HepG2 (cell line): ENCODE data around the gene IRF4. TPM values are rescaled to one million over a fixed set of nuclear protein-coding genes. Genes with fewer than 3 reads are reported as not detected.

Experiments used
- ATAC-seq: fragments of 200-7000 bp; cut with Tn5 transposase; 3 replicates; pipeline ENCODE4 v1.9.1; 2020; ENCODE audit warnings: mild to moderate bottlenecking, moderate library complexity
- BruUV-seq: library from RNA; stranded (reverse); fragments of 400-500 nt; replicated peaks from 2 replicates; lab custom pipeline; 2021; lab: Mats Ljungman, UMichigan
- CTCF ChIA-PET: fragments of 300-600 bp; formaldehyde crosslinking; extraction: SDS; loops from one replicate; lab custom pipeline; 2021; ENCODE audit warnings: low total read pairs, inconsistent platforms, low intra/inter-chr PET ratio; lab: Yijun Ruan, JAX
- POLR2A ChIA-PET: fragments of 350-600 bp; sonication (Branson Sonifier 250); formaldehyde crosslinking; loops from one replicate; lab custom pipeline; 2020; ENCODE audit warnings: antibody characterized with exemption, inconsistent platforms; lab: Yijun Ruan, JAX
- DNase-seq: peaks from one replicate; pipeline ENCODE4 v3.0.0-alpha.2; 2015; ENCODE audit warnings: low spot score
- FAIRE-seq: peaks from 3 replicates; lab custom pipeline; 2011; peaks lifted over from hg19 to GRCh38; lab: Jason Lieb, UNC
- H2AFZ ChIP-seq: one replicate; pipeline ENCODE4 v1.6.1; 2011; ENCODE audit warnings: low read length, inconsistent platforms
- H3K27ac ChIP-seq: fragments of 300-600 bp; 3 replicates; pipeline ENCODE4 v1.8.0; 2011; ENCODE audit warnings: mixed run types, mild to moderate bottlenecking, mixed read lengths, low read length, inconsistent platforms; ENCODE audit not compliant: insufficient read depth; ENCODE audit errors: extremely low read length
- H3K27me3 ChIP-seq, 2 experiments: fragments of 200-600 bp in 1 of 2; 2 replicates in 1 of 2; 3 replicates in 1 of 2; pipeline versions ENCODE4 v1.6.0 to v1.8.0; 2011; ENCODE audit warnings: low read length in 2 of 2, mild to moderate bottlenecking in 2 of 2, moderate library complexity in 2 of 2, inconsistent platforms in 1 of 2; ENCODE audit not compliant: insufficient read depth in 2 of 2, control insufficient read depth in 1 of 2
- H3K36me3 ChIP-seq, 2 experiments: fragments of 200-600 bp in 1 of 2; replicated peaks in 1 of 2; 2 replicates in 1 of 2; 3 replicates in 1 of 2; pipeline versions ENCODE4 v1.5.1 to v1.8.0; 2011; ENCODE audit warnings: low read length in 2 of 2, inconsistent platforms in 1 of 2; ENCODE audit not compliant: insufficient read depth in 2 of 2, control insufficient read depth in 1 of 2
- H3K4me1 ChIP-seq: 2 replicates; pipeline ENCODE4 v1.5.1; 2012; ENCODE audit warnings: low read length, inconsistent platforms; ENCODE audit not compliant: insufficient read depth
- H3K4me2 ChIP-seq: 2 replicates; pipeline ENCODE4 v1.6.0; 2011; ENCODE audit warnings: low read depth, low read length, inconsistent platforms
- H3K4me3 ChIP-seq, 3 experiments: fragments of 200-600 bp in 1 of 3; sonication (generic), shearing (Covaris generic) in 1 of 3; replicated peaks in 1 of 3; 2 replicates each; pipeline ENCODE4 v1.5.1; 2011 to 2016; ENCODE audit warnings: low read length in 3 of 3, inconsistent platforms in 2 of 3, low read depth in 2 of 3, mild to moderate bottlenecking in 2 of 3, control low read depth in 1 of 3, mixed read lengths in 1 of 3; ENCODE audit not compliant: insufficient read depth in 1 of 3
- H3K79me2 ChIP-seq: one replicate; pipeline ENCODE4 v1.6.1; 2011; ENCODE audit warnings: low read length, inconsistent platforms; ENCODE audit not compliant: insufficient read depth
- H3K9ac ChIP-seq: 2 replicates; pipeline ENCODE4 v1.6.0; 2011; ENCODE audit warnings: mild to moderate bottlenecking, low read depth, low read length, inconsistent platforms; ENCODE audit not compliant: insufficient read depth
- H3K9me3 ChIP-seq: 2 replicates; pipeline ENCODE4 v1.5.1; 2012; ENCODE audit warnings: mild to moderate bottlenecking, low read length
- H4K20me1 ChIP-seq: 2 replicates; pipeline ENCODE4 v1.6.0; 2011; ENCODE audit warnings: inconsistent platforms, mild to moderate bottlenecking, low read length, moderate library complexity; ENCODE audit not compliant: insufficient read depth
- DNMT1 ChIP-seq: sonication (generic); formaldehyde crosslinking; IDR thresholded peaks from 2 replicates; pipeline ENCODE4 v1.5.1; 2020; ENCODE audit warnings: mild to moderate bottlenecking, missing genetic modification reagents
- DR1 ChIP-seq: sonication (generic); formaldehyde crosslinking; IDR thresholded peaks from 2 replicates; pipeline ENCODE4 v1.8.0; 2021; ENCODE audit warnings: mild to moderate bottlenecking, missing genetic modification reagents, inconsistent platforms
- HDAC6 ChIP-seq: fragments of 200-600 bp; sonication (generic); IDR thresholded peaks from 2 replicates; pipeline ENCODE4 v1.7.0; 2017; ENCODE audit warnings: mild to moderate bottlenecking, antibody characterized with exemption, low read length, low read depth
- ISL2 ChIP-seq: sonication (generic); formaldehyde crosslinking; IDR thresholded peaks from 2 replicates; pipeline ENCODE4 v1.5.0; 2020; ENCODE audit warnings: missing genetic modification reagents
- MZF1 ChIP-seq: sonication (generic); formaldehyde crosslinking; IDR thresholded peaks from 2 replicates; pipeline ENCODE4 v1.8.1; 2023; ENCODE audit warnings: mild to moderate bottlenecking, missing genetic modification reagents, borderline replicate concordance
- NFIB ChIP-seq: sonication (generic); formaldehyde crosslinking; IDR thresholded peaks from 2 replicates; pipeline ENCODE4 v1.9.0; 2021; ENCODE audit warnings: missing genetic modification reagents, mild to moderate bottlenecking, borderline replicate concordance
- PRPF4 ChIP-seq: fragments of 200-400 bp; formaldehyde crosslinking; IDR thresholded peaks from 2 replicates; pipeline ENCODE4 v1.6.1; 2016; ENCODE audit warnings: low read length, low read depth; ENCODE audit not compliant: poor library complexity, severe bottlenecking
- SMARCC2 ChIP-seq: fragments of 450-650 bp; IDR thresholded peaks from 2 replicates; pipeline ENCODE4 v1.6.1; 2017; ENCODE audit warnings: antibody characterized with exemption, mild to moderate bottlenecking
- SP1 ChIP-seq, 2 experiments: fragments of 450-650 bp in 1 of 2; sonication (generic) in 1 of 2; formaldehyde crosslinking in 1 of 2; IDR thresholded peaks; 2 replicates each; pipeline versions ENCODE4 v1.4.0 to v1.6.1; 2016 to 2020; ENCODE audit warnings: missing genetic modification reagents in 1 of 2
- SP5 ChIP-seq: IDR thresholded peaks from 2 replicates; pipeline ENCODE4 v1.6.1; 2016; ENCODE audit warnings: low read depth, borderline replicate concordance
- ZBTB20 ChIP-seq: sonication (generic); formaldehyde crosslinking; IDR thresholded peaks from 2 replicates; pipeline ENCODE4 v1.8.1; 2023; ENCODE audit warnings: missing genetic modification reagents, low read depth, mild to moderate bottlenecking, borderline replicate concordance
- ZNF207 ChIP-seq: fragments of 450-650 bp; IDR thresholded peaks from 2 replicates; pipeline ENCODE4 v1.6.1; 2016; ENCODE audit warnings: antibody characterized with exemption, borderline replicate concordance
- ZNF75D ChIP-seq: sonication (generic); formaldehyde crosslinking; IDR thresholded peaks from 2 replicates; pipeline ENCODE4 v1.8.1; 2023; ENCODE audit warnings: missing genetic modification reagents, mild to moderate bottlenecking, borderline replicate concordance
- ZNF780A ChIP-seq: sonication (generic); formaldehyde crosslinking; IDR thresholded peaks from 2 replicates; pipeline ENCODE4 v1.8.0; 2022; ENCODE audit warnings: mild to moderate bottlenecking, missing genetic modification reagents, moderate library complexity
- WGBS: methylation state at CpG from one replicate; pipeline ENCODE4 v1.1.6; 2017; ENCODE audit warnings: low lambda C conversion rate; 5-methylcytosine and 5-hydroxymethylcytosine counted together
- in situ Hi-C: cut with HindIII; loops from 2 replicates; pipeline ENCODE4 v1.10.0; 2017; ENCODE audit warnings: low pct_unique_long_range_greater_than_20kb; ENCODE audit not compliant: extremely low pct_ligation_motif_present
- intact Hi-C: fragments of 100-400 bp; cut with micrococcal nuclease; formaldehyde crosslinking; loops from one replicate; pipeline ENCODE4 v1.10.0; 2022; ENCODE audit not compliant: unreplicated experiment
- polyA plus RNA-seq, 8 experiments: library from polyadenylated mRNA; depleted of rRNA in 3 of 8; stranded (reverse) in 7 of 8; unstranded in 1 of 8; fragments of >200 nt; fragmentation: Illumina TruSeq in 4 of 8; extraction: Trizol in 4 of 8; gene quantifications; 2 replicates each; pipeline versions ENCODE4 v1.2.1 to v1.2.3, GENCODE V29; 2011 to 2016; ENCODE audit warnings: low read depth in 4 of 8, missing spikeins in 1 of 8, mixed read lengths in 1 of 8; ENCODE audit not compliant: insufficient read depth in 1 of 8
- total RNA-seq, 5 experiments: library from RNA; depleted of rRNA; stranded (reverse); fragments of >200 nt; fragmentation: Illumina TruSeq; extraction: Trizol; gene quantifications; 2 replicates each; pipeline ENCODE4 v1.2.3, GENCODE V29; 2016; ENCODE audit warnings: low read depth in 1 of 5
- TF ChIP-seq, protein P1 (sequence below): fragments of 450-650 bp; IDR thresholded peaks from 2 replicates; pipeline ENCODE4 v1.6.1; 2016
- TF ChIP-seq, protein P2 (sequence below): sonication (generic); formaldehyde crosslinking; IDR thresholded peaks from 2 replicates; pipeline ENCODE4 v1.8.0; 2022; ENCODE audit warnings: missing genetic modification reagents, mild to moderate bottlenecking, inconsistent platforms, borderline replicate concordance
- TF ChIP-seq, protein P3 (sequence below): sonication (generic); formaldehyde crosslinking; IDR thresholded peaks from 2 replicates; pipeline ENCODE4 v1.5.0; 2020; ENCODE audit warnings: mild to moderate bottlenecking, missing genetic modification reagents

Gene IRF4
- total and polyA plus RNA-seq, 2 of the 13 experiments (the other 11 are each of a cell fraction or from before 2014, with no cell fraction given): 0.07 to 0.09 TPM

DNA sequence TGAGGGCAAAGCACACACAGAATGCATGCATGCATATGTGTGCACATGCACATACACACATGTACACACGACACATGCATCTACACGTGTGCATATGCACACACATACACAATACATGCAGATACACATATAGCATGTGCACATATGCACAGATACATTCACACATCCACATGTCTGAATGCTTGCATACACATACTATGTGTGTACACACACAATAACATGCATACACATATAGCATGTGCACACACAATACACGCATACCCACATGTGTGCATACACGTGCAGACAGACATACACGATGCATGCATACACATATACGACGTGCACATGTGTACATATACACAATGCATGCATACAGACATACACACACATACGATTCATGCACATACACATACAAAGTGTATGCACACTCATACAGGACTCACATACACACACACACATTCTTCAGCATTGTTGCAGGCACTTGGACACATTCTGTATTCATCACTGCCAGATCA is 24.2 kb upstream of the IRF4 start:
- ChIA-PET POLR2A (no interaction called here), CTCF (no interaction called here)
- 0 out of 2 replicates have a peak, but pooled peaks have one; percentile 41 for TF ChIP-seq DNMT1 (CRISPR knock-in tag)
- TF ChIP-seq ZNF207: 0 out of 2 replicates have a peak, but pooled peaks have one; percentile 53
- TF ChIP-seq NFIB: 0 out of 2 replicates have a peak, but pooled peaks have one; percentile 73
- TF ChIP-seq ZNF75D (CRISPR knock-in tag): no peak
- TF ChIP-seq PRPF4: no peak
- TF ChIP-seq ZNF780A (CRISPR knock-in tag): no peak
- no peak for TF ChIP-seq SP5
- TF ChIP-seq DR1 (CRISPR knock-in tag): no peak
- TF ChIP-seq MZF1 (CRISPR knock-in tag): no peak
- TF ChIP-seq HDAC6: no peak
- no peak for TF ChIP-seq ISL2 (CRISPR knock-in tag)
- TF ChIP-seq, protein P1, sequence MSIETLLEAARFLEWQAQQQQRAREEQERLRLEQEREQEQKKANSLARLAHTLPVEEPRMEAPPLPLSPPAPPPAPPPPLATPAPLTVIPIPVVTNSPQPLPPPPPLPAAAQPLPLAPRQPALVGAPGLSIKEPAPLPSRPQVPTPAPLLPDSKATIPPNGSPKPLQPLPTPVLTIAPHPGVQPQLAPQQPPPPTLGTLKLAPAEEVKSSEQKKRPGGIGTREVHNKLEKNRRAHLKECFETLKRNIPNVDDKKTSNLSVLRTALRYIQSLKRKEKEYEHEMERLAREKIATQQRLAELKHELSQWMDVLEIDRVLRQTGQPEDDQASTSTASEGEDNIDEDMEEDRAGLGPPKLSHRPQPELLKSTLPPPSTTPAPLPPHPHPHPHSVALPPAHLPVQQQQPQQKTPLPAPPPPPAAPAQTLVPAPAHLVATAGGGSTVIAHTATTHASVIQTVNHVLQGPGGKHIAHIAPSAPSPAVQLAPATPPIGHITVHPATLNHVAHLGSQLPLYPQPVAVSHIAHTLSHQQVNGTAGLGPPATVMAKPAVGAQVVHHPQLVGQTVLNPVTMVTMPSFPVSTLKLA: peak; percentile 98
- TF ChIP-seq SP1 (IDR thresholded peaks at IDR 0.05): 0 out of 2 replicates have a peak, but pooled peaks have one; percentile 7
- TF ChIP-seq SP1 (CRISPR knock-in tag; IDR thresholded peaks at IDR 0.05): no peak
- no peak for TF ChIP-seq ZBTB20 (CRISPR knock-in tag)
- TF ChIP-seq SMARCC2: no peak
- TF ChIP-seq, protein P2, sequence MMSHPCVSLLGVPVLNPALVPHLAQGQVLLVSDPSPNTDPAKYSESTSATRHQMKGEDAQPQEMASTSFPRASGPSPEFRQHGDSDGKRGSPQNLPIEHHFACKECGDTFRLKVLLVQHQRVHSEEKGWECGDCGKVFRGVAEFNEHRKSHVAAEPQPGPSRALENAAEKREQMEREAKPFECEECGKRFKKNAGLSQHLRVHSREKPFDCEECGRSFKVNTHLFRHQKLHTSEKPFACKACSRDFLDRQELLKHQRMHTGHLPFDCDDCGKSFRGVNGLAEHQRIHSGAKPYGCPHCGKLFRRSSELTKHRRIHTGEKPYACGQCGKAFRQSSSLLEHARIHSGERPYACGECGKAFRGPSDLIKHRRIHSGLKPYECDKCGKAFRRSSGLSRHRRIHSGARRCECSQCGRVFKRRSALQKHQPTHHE: no peak
- TF ChIP-seq, protein P3, sequence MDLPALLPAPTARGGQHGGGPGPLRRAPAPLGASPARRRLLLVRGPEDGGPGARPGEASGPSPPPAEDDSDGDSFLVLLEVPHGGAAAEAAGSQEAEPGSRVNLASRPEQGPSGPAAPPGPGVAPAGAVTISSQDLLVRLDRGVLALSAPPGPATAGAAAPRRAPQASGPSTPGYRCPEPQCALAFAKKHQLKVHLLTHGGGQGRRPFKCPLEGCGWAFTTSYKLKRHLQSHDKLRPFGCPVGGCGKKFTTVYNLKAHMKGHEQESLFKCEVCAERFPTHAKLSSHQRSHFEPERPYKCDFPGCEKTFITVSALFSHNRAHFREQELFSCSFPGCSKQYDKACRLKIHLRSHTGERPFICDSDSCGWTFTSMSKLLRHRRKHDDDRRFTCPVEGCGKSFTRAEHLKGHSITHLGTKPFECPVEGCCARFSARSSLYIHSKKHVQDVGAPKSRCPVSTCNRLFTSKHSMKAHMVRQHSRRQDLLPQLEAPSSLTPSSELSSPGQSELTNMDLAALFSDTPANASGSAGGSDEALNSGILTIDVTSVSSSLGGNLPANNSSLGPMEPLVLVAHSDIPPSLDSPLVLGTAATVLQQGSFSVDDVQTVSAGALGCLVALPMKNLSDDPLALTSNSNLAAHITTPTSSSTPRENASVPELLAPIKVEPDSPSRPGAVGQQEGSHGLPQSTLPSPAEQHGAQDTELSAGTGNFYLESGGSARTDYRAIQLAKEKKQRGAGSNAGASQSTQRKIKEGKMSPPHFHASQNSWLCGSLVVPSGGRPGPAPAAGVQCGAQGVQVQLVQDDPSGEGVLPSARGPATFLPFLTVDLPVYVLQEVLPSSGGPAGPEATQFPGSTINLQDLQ (CRISPR knock-in tag): no peak
- no peak for DNase-seq
- in situ Hi-C loops (no loop called here), intact Hi-C loops (no loop called here)
- no peak for ATAC-seq
- no TSS peak for BruUV-seq
- H4K20me1 ChIP-seq: no peaks in the 10 kb centered on the region
- no peaks in the 10 kb centered on the region for H3K9me3 ChIP-seq
- no peak for FAIRE-seq
- H3K27ac ChIP-seq: no peak overlapping the region
- H3K9ac ChIP-seq: no peak overlapping the region
- 42% methylated on average over 8 of the region's 8 CpGs for WGBS
- H3K4me2 ChIP-seq: no peak overlapping the region
- H3K36me3 ChIP-seq: no peaks in the 10 kb centered on the region
- H3K27me3 ChIP-seq: peaks cover 5 to 42% of the 10 kb centered on the region in 2 experiments; a peak in 4 of 5 replicates
- H2AFZ ChIP-seq: no peak overlapping the region
- H3K4me3 ChIP-seq: no peak overlapping the region
- no peaks in the 10 kb centered on the region for H3K79me2 ChIP-seq
- H3K4me1 ChIP-seq: no peaks in the 10 kb centered on the region
